ENCODE results near the gene LYST.
"Not testable (repeated sequence)": the region's sequence is repeated elsewhere in the genome, so short reads cannot be mapped to it uniquely, and the experiment has no call there.

DNA sequence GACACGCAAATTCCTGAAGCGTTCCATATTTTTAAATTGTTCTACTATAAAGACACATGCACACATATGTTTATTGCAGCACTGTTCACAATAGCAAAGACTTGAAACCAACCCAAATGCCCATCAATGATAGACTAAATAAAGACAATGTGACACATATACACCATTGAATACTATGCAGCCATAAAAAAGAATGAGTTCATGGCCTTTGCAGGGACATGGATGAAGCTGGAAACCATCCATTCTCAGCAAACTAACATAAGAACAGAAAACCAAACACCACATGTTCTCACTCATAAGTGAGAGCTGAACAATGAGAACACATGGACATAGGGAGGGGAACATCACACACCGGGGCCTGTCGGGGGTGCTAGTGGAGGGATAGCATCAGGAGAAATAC lies 48.8 kb upstream of the LYST start:
- TF ChIP-seq, protein P1, sequence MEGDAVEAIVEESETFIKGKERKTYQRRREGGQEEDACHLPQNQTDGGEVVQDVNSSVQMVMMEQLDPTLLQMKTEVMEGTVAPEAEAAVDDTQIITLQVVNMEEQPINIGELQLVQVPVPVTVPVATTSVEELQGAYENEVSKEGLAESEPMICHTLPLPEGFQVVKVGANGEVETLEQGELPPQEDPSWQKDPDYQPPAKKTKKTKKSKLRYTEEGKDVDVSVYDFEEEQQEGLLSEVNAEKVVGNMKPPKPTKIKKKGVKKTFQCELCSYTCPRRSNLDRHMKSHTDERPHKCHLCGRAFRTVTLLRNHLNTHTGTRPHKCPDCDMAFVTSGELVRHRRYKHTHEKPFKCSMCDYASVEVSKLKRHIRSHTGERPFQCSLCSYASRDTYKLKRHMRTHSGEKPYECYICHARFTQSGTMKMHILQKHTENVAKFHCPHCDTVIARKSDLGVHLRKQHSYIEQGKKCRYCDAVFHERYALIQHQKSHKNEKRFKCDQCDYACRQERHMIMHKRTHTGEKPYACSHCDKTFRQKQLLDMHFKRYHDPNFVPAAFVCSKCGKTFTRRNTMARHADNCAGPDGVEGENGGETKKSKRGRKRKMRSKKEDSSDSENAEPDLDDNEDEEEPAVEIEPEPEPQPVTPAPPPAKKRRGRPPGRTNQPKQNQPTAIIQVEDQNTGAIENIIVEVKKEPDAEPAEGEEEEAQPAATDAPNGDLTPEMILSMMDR (IDR thresholded peaks at IDR 0.05; ENCODE audit: low read length) = not testable (repeated sequence)
- not testable (repeated sequence) for TF ChIP-seq EZH2 (IDR thresholded peaks at IDR 0.05; ENCODE audit: borderline replicate concordance, low read length)

Data from OCI-LY1 (cell line).